DLD1 (cell line): Measurements from ENCODE around the gene TAF4B.
"Not testable (repeated sequence)": the region's sequence is repeated elsewhere in the genome, so short reads cannot be mapped to it uniquely, and the experiment has no call there.

Experiments
- in situ Hi-C: cut with HindIII; loops from 2 replicates; pipeline ENCODE4 v1.10.0; 2017; ENCODE audit warnings: low sequenced_read_pairs

TAF4B gene

DNA sequence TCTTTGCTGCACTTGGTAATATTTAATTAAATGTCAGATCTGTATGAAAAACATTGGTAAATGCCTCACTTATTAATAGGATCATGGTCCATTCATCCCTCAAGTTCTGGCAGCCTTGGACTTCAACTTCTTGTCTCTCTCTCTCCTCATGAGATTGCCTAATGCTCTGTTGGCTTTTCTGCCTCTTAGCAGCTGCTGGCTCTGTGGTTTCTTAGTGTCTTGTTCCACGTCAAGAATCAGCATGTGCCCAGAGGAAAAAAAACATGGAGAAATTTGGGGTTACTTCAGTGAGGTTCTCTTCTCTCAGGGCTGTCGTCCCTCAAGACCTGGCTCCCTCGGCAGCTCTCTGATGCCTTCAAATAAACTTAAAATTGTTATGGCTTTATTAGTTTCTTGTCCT, 75.4 kb downstream of the TAF4B start:
- in situ Hi-C loops: no loop called here

DNA sequence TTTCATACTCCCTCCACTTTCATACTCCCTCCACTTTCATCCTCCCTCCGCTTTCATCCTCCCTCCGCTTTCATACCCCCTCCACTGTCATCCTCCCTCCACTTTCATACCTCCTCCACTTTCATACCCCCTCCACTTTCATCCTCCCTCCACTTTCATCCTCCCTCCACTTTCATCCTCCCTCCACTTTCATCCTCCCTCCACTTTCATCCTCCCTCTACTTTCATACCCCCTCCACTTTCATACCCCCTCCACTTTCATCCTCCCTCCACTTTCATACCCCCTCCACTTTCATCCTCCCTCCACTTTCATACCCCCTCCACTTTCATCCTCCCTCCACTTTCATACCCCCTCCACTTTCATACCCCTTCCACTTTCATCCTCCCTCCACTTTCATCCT, 77.0 kb downstream of the TAF4B start:
- in situ Hi-C loops: not testable (repeated sequence)

DNA sequence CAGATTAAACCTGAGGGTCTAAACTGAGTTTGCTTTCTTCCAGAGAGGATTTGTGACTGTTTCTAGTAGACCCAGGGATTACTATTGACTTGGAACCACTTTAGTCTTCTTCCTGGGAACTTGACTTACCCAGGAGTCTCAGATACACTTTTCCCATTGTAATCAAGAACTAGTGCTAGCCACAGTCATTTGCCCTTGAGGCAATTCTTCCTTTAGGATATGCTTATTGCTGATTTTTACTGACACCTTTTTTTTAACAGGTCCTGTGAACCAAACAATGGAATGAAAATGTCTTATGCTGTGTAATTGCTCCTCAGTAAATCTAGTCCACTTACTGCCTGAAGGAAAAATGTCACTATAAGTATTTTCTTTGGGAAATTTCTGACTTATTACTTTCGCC, 78.3 kb downstream of the TAF4B start:
- in situ Hi-C loops: no loop called here

DNA sequence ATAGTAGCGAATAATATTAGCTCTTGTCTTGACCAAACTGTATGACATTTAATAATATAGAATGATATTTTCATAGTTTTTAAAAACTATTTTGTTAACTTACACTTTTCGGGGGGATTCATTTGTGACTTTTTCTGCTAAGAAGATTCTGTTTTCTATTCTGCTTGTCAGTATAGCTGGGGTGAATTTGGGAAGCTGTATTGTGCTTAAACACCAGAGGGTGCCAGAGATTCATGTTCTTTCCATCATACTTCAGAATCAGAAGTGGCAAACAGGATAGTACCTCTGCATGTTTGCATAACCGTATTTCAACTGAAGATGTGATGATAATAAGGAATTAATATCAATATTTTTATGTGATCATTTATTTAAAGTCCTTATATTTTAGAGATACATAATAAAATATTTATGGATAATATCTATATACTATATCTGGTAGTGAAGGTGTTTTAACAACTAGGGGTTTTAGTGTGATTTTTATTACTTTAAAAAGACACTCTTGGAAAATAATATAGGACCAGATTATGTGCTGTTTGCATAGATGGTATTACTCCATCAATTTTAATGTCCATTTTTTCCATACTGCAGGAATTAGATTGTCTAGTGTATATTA, 81.0 kb downstream of the TAF4B start:
- in situ Hi-C loops: no loop called here

DNA sequence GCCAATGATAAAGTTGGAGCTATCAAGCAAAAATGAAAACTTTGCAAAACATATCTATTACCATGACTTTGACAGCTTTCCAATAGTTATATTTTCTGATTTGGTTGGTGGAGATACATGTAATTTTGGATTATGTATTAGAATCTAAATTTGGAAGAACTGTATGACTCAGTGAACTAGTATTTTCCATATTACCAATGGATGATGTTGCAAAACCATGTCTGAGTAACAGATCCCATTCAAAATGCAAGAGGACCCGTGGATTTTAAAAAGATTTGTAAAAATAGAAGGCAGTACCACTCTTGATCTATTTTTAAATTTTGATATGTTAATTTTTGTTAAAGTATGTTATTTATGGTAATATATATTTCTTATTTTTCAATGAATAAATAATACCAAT, 83.0 kb downstream of the TAF4B start:
- in situ Hi-C loops: no loop called here

DNA sequence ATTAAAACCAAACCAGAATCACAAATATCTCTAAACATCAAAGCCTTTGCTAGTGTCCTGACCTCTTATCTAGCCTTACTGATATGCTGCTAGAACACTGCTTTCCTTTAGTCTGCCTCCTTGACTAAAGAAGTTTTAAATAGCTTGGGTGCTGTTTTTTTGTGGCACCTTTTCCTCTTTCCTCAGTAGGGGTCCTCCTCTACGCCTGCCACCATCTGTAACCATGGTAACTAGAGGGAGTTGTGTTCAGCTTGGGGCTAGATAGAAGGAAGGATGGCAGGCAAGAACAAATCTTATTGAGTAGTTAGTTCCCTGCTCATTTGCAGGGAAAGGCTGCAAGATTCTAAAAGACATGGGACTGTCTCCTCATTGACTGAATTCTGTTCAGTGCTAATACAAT, 86.0 kb downstream of the TAF4B start:
- in situ Hi-C loops: no loop called here

- in situ Hi-C loops: no loop called here
Observed at GRCh38 chr18:26317398-26317797, 91.2 kb downstream of the TAF4B start.

- in situ Hi-C loops: no loop called here
Observed at GRCh38 chr18:26320686-26321085, 94.4 kb downstream of the TAF4B start.

DNA sequence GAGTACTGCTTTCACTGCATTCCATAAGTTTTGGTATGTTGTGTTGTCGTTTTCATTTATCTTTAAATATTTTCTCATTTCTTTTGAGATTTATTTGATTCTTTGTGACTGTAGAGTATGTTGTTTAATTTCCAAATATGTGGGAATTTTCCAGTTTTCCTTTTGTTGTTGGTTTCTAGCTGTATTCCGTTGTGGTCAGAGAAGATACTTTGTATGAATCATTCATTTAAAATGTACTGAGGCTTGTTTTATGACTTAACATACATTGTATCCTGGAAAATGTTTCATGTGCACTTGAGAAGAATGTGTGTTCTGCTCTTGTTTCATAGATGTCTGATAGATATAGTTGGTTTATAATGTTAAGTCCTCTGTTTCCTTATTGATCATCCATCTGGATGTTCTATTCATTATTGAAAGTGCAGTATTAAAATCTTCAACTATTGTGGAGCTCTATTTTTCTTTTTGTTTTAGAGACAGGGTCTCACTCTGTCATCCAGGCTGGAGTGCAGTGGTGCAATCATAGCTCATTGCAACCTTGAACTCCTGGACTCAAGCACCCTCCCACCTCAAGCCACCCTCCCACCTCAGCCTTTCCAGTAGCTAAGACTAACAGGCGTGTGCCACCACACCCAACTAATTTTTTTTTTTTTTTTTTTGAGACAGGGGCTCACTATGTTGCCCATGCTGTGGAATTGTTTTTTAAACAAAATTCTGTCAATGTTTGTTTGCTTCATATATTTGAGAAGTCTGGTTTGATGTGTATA, 96.8 kb downstream of the TAF4B start:
- in situ Hi-C loops: no loop called here

DNA sequence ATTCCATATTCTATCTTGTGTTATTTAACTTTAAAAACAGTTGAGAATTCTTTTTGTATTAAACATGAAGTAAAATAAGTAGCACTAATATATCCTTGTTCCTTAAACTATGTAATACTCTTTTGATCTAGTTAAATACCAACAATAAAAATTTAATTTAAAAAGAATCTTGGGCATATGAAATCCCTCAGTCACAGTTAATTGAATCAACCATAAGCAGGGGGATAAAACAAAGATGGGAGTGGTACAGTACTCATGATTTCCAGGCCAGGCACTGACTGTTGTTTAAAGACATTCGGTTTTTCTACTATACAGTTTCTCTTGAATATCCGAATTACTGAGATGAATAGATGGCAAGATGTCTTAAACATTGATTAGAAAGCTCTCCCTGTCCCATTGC, 99.5 kb downstream of the TAF4B start:
- in situ Hi-C loops: no loop called here

GRCh38 chr18:26327062-26327461, 100.8 kb downstream of the TAF4B start:
- in situ Hi-C loops: no loop called here

- in situ Hi-C loops: no loop called here
Observed at GRCh38 chr18:26332991-26333390, 106.7 kb downstream of the TAF4B start.

- in situ Hi-C loops: no loop called here
Observed at GRCh38 chr18:26335156-26335555, 108.9 kb downstream of the TAF4B start.

GRCh38 chr18:26335571-26336487, 109.6 kb downstream of the TAF4B start:
- in situ Hi-C loops: no loop called here

DNA sequence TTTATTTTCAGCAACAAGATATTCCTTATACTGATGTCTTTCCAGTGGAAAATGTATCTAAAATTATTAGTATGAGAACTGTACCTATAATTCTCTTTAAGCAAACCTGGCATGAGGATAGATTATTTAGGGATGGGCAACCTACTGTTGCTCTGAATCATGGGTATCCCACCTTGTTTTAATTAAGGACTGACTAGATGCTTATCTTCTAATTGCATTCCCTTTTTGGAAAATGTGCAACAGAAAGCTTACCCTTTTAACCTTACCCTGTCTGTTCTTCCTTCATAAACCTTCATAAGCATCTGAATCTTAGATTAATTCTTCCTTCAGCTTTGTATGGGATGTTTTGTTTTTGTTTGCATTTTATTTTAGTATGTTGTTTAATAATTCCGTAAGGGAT, 110.3 kb downstream of the TAF4B start:
- in situ Hi-C loops: no loop called here

GRCh38 chr18:26342646-26343045, 116.4 kb downstream of the TAF4B start:
- in situ Hi-C loops: no loop called here

- in situ Hi-C loops: no loop called here
Observed at GRCh38 chr18:26350961-26351360, 124.7 kb downstream of the TAF4B start.

- in situ Hi-C loops: no loop called here
Observed at GRCh38 chr18:26356045-26356785, 130.0 kb downstream of the TAF4B start.

DNA sequence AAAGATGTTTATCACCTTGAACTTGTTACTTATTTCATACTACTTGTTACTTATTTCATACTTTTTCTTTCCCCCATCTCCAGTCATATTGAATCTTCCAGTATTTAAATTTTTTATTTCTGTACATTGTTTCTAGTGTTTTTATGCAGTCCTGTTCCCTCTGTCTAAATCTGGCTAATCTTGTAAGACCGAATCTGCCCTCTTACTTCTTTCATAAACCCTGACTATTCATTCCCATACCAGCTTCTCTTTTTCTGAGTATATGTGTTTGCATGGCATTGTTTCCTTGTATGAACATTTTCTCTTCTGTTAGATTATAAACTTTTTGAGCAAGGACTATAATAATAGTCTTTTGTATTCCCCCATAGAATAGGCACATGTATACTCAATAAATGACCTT, 131.7 kb downstream of the TAF4B start:
- in situ Hi-C loops: no loop called here

- in situ Hi-C loops: no loop called here
Observed at GRCh38 chr18:26362021-26362420, 135.8 kb downstream of the TAF4B start.

DNA sequence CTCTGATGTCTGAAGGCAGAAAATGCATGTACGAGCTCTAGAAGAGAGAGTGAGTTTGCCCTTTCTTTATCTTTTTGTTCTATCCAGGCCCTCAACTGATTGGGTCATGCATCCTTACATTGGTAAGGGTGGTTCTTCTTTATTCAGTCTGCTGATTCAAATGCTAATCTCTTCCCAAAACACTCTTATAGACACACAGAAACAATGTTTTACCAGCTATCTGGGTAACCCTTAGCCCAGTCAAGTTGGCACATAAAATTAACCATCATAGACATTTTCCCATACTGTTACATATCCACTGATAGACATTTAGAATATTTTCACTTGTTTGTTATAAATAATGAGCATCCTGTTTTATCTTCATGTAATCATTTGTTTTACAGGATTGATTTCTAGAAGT, 141.2 kb downstream of the TAF4B start:
- in situ Hi-C loops: no loop called here
